K562 (cell line): Measurements from ENCODE around the gene TMA16. TPM values are rescaled to one million over a fixed set of nuclear protein-coding genes. Genes with fewer than 3 reads are reported as not detected.

ENCODE experiments used
- DMBX1 ChIP-seq: fragments of 250-450 bp; sonication (Bioruptor Pico); IDR thresholded peaks from 2 replicates; pipeline ENCODE4 v1.8.0; 2022; ENCODE audit warnings: inconsistent platforms, mild to moderate bottlenecking, moderate library complexity, borderline replicate concordance
- HBP1 ChIP-seq: fragments of 450-650 bp; formaldehyde crosslinking; IDR thresholded peaks from 2 replicates; pipeline ENCODE4 v1.4.0; 2022; ENCODE audit warnings: missing genetic modification characterization
- IRF2 ChIP-seq: sonication (generic); formaldehyde crosslinking; IDR thresholded peaks from 2 replicates; pipeline ENCODE4 v1.8.1; 2022; ENCODE audit warnings: mild to moderate bottlenecking, missing genetic modification reagents
- NFYB ChIP-seq: IDR thresholded peaks from 2 replicates; pipeline ENCODE4 v1.6.1; 2011; ENCODE audit warnings: mild to moderate bottlenecking, moderate library complexity; ENCODE audit not compliant: insufficient read length; ENCODE audit errors: extremely low read depth
- RBM14 ChIP-seq: fragments of 200-400 bp; formaldehyde crosslinking; IDR thresholded peaks from 2 replicates; pipeline ENCODE4 v1.6.1; 2018; ENCODE audit warnings: low read depth, mild to moderate bottlenecking, low read length, moderate library complexity, borderline replicate concordance; ENCODE audit not compliant: insufficient read depth
- SMARCE1 ChIP-seq: fragments of 450-650 bp; IDR thresholded peaks from 2 replicates; pipeline ENCODE4 v1.7.1; 2016; ENCODE audit warnings: mild to moderate bottlenecking
- ZNF197 ChIP-seq: fragments of 200-800 bp; sonication (Bioruptor generic); IDR thresholded peaks from 2 replicates; pipeline ENCODE4 v1.6.1; 2016; ENCODE audit warnings: low read depth, missing genetic modification characterization, missing compliant biosample characterization
- ZNF280B ChIP-seq: fragments of 250-450 bp; sonication (Bioruptor Pico); IDR thresholded peaks from 2 replicates; pipeline ENCODE4 v1.5.1; 2021; ENCODE audit warnings: mild to moderate bottlenecking
- polyA plus RNA-seq, 8 experiments: library from polyadenylated mRNA; depleted of rRNA in 4 of 8; stranded (reverse) in 5 of 8; unstranded in 3 of 8; fragments of >200 nt; fragmentation: Nextera tagmentation in 2 of 8; fragmentation: Illumina TruSeq in 1 of 8; extraction: Ambion mirVana in 2 of 8; extraction: Trizol in 1 of 8; gene quantifications; 2 replicates each; pipeline versions ENCODE4 v1.2.1 to v1.2.3, GENCODE V29; 2011 to 2014; ENCODE audit warnings: inconsistent platforms in 1 of 8, missing spikeins in 1 of 8
- total RNA-seq, 7 experiments: library from RNA; depleted of rRNA in 6 of 7; stranded (reverse); fragments of >200 nt in 6 of 7; fragmentation: Illumina TruSeq in 2 of 7; extraction: Trizol in 2 of 7; gene quantifications; 2 replicates each; pipeline versions ENCODE4 v1.2.1 to v1.2.3, GENCODE V29; 2011 to 2021; ENCODE audit warnings: low replicate concordance in 1 of 7
- TF ChIP-seq, protein P1 (sequence below), 2 experiments: fragments of 450-650 bp in 1 of 2; sonication (generic) in 1 of 2; formaldehyde crosslinking in 1 of 2; IDR thresholded peaks; 2 replicates each; pipeline versions ENCODE4 v1.7.1 to v1.9.0; 2016 to 2022; ENCODE audit warnings: inconsistent platforms in 1 of 2, mild to moderate bottlenecking in 1 of 2, missing genetic modification reagents in 1 of 2
- TF ChIP-seq, protein P2 (sequence below): sonication (generic); formaldehyde crosslinking; IDR thresholded peaks from 2 replicates; pipeline ENCODE4 v1.8.1; 2022; ENCODE audit warnings: missing genetic modification reagents

TMA16 gene
- total and polyA plus RNA-seq, 9 of the 15 experiments (the other 6 are each of a cell fraction or from before 2014, with no cell fraction given), result 27.7 to 74.8 (median 66.6) TPM

- TF ChIP-seq, protein P1, sequence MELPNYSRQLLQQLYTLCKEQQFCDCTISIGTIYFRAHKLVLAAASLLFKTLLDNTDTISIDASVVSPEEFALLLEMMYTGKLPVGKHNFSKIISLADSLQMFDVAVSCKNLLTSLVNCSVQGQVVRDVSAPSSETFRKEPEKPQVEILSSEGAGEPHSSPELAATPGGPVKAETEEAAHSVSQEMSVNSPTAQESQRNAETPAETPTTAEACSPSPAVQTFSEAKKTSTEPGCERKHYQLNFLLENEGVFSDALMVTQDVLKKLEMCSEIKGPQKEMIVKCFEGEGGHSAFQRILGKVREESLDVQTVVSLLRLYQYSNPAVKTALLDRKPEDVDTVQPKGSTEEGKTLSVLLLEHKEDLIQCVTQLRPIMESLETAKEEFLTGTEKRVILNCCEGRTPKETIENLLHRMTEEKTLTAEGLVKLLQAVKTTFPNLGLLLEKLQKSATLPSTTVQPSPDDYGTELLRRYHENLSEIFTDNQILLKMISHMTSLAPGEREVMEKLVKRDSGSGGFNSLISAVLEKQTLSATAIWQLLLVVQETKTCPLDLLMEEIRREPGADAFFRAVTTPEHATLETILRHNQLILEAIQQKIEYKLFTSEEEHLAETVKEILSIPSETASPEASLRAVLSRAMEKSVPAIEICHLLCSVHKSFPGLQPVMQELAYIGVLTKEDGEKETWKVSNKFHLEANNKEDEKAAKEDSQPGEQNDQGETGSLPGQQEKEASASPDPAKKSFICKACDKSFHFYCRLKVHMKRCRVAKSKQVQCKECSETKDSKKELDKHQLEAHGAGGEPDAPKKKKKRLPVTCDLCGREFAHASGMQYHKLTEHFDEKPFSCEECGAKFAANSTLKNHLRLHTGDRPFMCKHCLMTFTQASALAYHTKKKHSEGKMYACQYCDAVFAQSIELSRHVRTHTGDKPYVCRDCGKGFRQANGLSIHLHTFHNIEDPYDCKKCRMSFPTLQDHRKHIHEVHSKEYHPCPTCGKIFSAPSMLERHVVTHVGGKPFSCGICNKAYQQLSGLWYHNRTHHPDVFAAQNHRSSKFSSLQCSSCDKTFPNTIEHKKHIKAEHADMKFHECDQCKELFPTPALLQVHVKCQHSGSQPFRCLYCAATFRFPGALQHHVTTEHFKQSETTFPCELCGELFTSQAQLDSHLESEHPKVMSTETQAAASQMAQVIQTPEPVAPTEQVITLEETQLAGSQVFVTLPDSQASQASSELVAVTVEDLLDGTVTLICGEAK (IDR thresholded peaks at IDR 0.05), result peak; percentile 98
- TF ChIP-seq, protein P1 (CRISPR knock-in tag; IDR thresholded peaks at IDR 0.05), result no peak
- TF ChIP-seq IRF2 (no peak), NFYB (no peak), RBM14 (0 out of 2 replicates have a peak, but pooled peaks have one; percentile 30), DMBX1 (CRISPR knock-in tag) (no peak), HBP1 (CRISPR knock-in tag) (peak; percentile 54; the same call in 1 of the 2 replicates), SMARCE1 (no peak), ZNF197 (CRISPR knock-in tag) (peak; percentile 41; the same call in 1 of the 2 replicates), ZNF280B (CRISPR knock-in tag) (no peak)
- TF ChIP-seq, protein P2, sequence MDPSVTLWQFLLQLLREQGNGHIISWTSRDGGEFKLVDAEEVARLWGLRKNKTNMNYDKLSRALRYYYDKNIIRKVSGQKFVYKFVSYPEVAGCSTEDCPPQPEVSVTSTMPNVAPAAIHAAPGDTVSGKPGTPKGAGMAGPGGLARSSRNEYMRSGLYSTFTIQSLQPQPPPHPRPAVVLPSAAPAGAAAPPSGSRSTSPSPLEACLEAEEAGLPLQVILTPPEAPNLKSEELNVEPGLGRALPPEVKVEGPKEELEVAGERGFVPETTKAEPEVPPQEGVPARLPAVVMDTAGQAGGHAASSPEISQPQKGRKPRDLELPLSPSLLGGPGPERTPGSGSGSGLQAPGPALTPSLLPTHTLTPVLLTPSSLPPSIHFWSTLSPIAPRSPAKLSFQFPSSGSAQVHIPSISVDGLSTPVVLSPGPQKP (CRISPR knock-in tag), result no peak
Observed at GRCh38 chr4:163494360-163495241, at the start of gene TMA16 (continued).
